ENCODE data around the gene TVP23A.

GRCh38 chr16:10859658-10860057 is 41.1 kb upstream of the TVP23A start:
- TF ChIP-seq CTCF (conservative IDR thresholded peaks at IDR 0.05; ENCODE audit: low read depth, low read length) (no peak), EZH2 (IDR thresholded peaks at IDR 0.05; ENCODE audit: borderline replicate concordance, low read depth, low read length, poor library complexity, severe bottlenecking) (no peak)
